ENCODE data around the gene PRR33.
A peak's percentile ranks its signal among the peaks of the same experiment; 100 is the strongest.
"Not testable (repeated sequence)": the region's sequence is repeated elsewhere in the genome, so short reads cannot be mapped to it uniquely, and the experiment has no call there.

Gene PRR33

DNA sequence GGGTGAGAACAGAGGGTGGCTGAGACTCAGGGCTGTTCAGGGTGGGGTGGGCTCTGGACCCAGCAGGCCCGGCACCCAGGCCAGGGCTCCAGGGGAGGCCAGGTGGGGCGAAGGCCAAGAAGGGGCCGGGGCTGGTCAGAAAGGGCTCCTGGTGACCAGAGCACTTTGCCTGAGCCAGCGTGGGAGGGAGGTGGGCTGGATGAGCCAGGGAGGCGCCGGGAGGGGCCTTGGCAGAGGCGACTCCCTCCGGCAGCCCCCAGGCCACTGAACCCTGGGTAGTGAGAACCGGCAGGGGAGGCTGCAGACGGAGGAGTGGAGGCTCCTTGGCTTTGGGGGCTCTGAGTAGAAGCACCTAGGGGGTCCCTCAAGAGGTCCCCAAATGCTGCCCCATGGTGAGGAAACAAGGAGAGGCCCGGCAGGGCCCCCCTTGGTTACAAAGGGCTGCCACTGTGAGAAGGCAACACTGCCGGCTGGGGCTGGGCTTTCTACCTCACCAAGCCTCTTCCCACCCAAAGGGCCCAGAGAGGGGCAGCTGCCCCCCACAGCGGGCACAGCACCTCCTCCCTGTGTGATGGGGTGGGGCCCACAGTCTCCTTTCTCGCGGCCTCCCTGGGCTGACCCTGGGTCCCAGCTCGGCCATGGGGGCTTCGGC lies 17.1 kb downstream of the PRR33 start:
- not testable (repeated sequence) for DNase-seq

DNA sequence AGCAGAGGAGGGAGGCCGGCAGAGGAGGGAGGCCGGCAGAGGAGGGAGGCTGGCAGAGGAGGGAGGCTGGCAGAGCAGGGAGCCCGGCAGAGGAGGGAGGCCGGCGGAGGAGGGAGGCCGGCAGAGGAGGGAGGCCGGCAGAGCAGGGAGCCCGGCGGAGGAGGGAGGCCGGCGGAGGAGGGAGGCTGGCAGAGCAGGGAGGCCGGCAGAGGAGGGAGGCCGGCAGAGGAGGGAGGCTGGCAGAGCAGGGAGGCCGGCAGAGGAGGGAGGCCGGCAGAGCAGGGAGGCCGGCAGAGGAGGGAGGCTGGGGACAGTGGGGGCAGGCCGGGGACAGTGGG lies 17.9 kb downstream of the PRR33 start:
- not testable (repeated sequence) for DNase-seq

DNA sequence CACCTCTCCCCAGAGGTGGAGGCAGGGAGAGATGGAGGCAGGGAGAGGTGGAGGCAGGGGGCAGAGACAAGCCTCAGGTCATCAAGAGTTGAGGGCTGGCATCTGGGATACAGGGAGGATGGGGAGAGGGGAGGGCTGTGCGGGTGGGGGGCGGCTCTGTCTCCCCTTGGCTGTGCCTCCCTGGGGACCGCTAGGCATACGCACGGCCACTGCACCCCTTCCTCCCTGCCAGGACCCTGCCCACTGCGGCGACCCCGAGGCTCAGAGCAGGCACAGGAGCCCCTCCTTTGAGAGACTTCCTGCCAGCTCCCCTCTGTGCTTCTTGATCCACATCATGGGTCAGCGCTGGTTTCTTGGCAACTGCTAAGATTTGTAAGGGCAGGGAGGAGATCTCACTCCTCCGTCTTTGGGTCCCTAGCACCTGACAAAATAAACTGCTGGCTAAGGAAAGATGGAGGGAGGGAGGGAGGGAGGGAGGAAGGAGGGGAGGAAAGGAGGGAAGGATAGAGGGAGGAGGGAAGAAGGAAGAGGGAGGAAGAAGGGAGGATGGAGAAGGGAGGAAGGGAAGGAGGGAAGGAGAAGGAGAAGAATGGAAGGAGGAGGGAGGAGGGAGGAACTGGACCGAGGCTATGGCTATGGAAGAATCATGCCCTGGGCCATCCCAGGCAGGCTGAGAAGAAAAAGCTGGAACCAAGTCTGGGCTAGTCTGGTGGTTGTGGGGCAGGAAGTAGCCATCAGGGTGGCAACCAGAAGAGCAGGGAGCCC lies 18.5 kb downstream of the PRR33 start:
- DNase-seq = no peak

DNA sequence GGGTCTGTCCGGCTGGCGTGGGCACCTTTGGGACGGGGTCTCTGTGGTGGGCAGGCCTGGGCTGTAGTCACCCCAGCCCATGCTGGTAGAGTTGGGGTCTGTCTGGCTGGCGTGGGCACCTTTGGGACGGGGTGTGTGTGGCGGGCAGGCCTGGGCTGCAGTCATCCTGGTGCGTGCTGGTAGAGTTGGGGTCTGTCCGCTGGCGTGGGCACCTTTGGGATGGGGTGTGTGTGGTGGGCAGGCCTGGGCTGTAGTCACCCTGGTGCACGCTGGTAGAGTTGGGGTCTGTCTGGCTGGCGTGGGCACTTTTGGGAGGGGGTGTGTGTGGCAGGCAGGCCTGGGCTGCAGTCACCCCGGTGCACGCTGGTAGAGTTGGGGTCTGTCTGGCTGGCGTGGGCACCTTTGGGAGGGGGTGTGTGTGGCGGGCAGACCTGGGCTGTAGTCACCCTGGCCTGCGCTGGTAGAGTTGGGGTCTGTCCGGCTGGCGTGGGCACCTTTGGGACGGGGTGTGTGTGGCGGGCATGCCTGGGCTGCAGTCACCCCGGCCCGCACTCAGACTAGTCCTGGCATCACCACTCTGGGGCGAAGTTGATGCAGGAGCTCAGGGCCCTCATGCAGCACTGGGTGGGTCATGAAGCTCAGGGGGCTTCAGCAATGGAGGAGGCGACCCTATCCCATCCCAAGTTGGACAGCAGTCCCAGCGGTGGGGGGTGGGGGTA lies 19.3 kb downstream of the PRR33 start:
- no peak for DNase-seq

DNA sequence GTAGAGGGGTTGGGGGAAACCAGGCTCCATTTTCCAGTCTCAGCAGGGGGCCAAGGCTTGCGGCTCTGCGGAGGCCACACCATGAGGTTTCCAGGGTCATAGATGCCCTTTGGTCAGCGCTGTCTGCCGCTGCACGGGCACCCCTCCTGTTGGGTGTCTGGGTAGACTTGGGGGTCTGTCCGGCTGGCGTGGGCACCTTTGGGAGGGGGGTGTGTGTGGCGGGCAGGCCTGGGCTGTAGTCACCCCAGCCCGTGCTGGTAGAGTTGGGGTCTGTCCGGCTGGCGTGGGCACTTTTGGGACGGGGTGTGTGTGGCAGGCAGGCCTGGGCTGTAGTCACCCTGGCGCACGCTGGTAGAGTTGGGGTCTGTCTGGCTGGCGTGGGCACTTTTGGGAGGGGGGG lies 20.2 kb downstream of the PRR33 start:
- no peak for DNase-seq

- DNase-seq = no peak
Measured at GRCh38 chr11:1870721-1871466, 20.8 kb downstream of the PRR33 start.

GRCh38 chr11:1870326-1870696 lies 21.4 kb downstream of the PRR33 start:
- DNase-seq = no peak

DNA sequence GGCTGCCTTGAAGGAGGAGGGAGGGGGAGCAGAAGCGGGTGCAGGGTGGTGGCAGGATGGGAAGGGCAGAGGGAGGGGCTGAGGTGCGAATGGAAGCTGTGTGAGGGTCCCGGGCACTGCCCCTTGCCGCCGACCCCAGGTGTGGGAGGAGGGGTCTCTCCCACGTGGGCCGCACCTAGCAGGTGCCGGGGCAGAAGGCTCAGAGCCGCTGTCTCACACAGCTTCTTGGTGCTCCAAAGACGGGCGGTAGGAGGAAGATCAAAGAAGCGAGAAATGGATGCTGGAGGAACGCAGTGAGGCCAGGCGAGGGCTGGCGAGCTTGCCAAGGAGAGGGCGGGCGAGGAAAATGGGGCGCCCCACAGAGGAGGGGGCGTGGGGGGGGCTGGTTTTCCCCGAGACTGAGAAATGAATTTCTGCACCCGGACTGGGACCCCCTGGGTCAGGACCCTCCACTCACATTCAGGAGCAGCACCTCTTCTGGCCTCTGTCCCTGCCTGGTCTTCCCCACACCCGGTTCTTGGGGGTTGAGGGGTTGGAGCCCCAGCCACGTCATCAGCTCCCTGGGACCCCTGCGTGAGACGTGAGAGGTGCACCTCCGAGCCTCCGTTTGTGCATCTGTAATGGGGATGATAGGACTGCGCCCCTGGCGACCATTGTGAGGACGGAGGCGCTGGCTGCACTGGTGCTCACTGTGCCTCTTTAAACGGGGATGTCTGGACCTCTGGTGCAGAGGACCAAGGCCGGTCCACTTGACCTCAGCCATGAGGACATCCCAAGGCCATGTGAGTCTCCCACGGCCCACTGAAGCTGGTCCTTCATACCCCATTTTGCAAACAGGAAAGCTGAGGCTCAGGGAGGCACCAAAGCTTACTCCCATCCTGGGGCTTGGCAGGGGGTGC lies 22.0 kb downstream of the PRR33 start:
- DNase-seq = no peak

DNA sequence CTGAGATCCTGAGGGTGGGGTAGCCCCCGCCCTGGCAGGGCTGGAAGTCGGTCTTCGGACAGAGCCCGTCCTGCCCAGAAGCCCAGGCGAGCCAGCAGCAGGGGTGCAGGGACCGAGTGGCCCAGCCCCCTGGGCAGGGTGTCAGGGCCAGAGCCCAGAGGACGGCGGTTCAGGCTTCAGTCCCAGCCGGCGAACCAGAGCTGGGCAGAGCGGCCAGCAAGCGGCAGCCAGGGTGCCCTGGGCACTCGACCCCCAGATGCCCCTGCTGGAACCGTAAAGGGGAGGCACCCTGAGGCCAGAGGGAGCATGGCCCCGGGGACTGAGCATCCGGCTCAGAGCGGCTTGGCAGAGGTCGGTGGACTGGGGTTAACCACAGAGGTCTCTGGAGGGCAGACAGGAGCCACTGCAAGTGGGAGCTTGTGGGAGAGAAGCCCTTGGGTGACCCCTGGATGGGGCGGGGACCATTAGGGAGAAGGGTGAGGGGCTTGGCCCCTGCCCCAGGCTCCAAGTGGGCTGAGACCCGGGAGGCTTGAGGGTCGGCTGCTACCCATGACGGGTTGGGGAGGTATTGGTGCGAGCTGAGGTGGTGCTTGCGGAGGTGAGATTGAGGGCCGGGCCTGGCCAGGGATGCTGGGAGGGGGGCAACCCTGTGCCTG lies 22.9 kb downstream of the PRR33 start:
- DNase-seq = no peak

- no peak for DNase-seq
Measured at GRCh38 chr11:1868056-1868635, 23.5 kb downstream of the PRR33 start.

DNA sequence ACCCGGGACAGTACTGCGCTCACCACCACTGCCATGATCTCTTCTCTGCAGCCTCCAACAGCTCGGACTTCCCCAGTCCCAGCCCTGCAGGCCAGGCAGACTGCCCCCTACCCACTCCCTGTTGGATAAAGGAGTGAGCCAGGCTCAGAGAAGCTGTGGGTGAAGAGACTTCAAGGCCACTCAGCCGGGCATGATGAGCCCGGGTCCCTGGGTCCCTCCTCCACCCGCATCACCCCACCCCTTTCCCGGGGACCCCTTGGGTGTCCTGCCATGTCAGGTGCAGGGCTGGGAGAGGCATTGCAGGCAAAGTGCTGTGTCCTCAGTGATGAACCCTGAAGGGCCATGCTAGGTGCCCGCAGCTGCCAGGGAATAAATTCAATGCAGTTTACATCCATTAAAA lies 24.3 kb downstream of the PRR33 start:
- DNase-seq = no peak

GRCh38 chr11:1866776-1867175 lies 24.9 kb downstream of the PRR33 start:
- DNase-seq = no peak

DNA sequence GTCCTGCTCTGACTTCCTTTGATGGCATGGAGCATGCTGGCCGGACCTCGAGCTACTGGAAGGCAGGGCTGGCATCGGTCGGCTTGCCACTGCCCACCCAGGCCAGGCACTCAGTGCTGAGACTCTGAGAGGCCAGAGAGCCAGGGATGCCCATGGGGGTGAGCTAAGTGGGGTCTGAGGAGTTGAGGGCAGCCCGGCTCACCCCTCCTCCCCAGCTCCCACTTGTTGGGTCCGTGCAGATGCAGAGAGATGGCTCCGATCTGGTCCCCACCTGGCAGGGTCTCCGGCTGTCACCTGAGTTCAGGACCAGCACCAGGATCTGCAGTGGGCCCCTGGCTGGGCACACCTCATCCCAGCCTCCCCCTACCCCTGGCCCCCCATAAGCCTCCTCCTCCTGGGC lies 25.5 kb downstream of the PRR33 start:
- DNase-seq = no peak

DNA sequence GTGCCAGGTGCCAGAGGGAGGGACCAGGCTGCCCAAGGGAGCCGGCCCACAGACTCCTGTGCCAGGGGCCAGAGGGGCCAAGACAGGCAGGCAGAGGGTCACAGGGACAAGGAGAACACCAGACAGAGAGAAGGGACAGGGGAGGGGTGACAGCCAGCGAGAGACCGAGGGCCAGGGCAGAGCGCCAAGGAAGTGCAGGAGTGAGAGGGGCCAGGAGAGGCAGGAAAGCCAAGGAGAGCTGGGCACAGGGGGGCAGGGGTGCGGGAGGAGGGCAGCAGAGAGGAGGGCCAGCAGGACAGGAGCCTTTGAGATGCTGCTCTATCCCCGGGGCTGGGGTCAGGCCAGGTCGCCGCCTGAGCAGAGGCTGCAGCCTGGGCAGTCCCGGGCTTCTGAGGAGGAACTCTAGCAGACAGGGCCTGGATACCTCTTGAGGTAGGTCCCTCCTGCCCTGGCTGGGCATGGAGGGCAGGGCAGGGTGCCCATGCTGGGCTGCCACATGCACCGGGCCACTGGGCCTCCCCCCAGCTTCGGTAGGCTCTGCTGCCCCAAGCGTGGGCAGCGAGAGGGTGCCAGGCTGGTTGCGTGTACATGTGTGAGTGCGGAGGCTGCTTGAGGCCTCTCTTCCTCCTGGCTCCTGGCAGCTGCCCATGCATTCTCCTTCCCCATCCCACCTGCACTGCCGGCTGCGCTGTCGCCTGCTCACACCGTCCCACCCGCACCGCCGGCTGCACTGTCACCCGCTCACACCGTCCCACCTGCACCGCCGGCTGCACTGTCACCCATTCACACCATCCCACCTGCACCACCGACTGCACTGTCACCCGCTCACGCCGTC lies 26.6 kb downstream of the PRR33 start:
- no peak for DNase-seq

- no peak for DNase-seq
Measured at GRCh38 chr11:1864231-1864630, 27.5 kb downstream of the PRR33 start.

GRCh38 chr11:1863352-1864216 lies 28.1 kb downstream of the PRR33 start:
- DNase-seq = peak; percentile 73

- DNase-seq = no peak
Measured at GRCh38 chr11:1862588-1863351, 28.9 kb downstream of the PRR33 start.

All from amniotic stem cell (primary cell).